Measurements from ENCODE around the gene PIK3R1.

PIK3R1 gene

DNA sequence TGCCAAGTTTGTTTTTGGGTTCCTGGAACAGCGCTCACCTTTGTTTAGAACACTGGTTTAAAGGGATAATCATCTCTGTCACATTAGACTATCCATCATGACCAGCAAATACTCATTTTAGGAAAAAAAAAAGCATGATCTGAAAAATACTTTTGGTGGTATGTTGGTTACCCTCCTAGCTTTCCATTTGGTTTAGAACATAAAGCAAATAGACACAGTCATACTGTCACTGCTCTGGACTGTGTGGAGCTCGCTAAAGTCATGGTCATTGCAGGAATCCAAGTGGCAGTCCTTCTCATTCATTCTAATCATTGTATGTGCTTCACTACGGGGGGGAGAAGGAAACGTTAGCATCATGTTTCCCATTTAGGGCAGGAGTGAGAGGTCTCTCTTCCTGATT is 83.5 kb downstream of the PIK3R1 start:
- no peaks in the 10 kb centered on the region for H3K4me1 ChIP-seq (ENCODE audit: control insufficient read depth, insufficient read depth, low read length, poor library complexity, severe bottlenecking)
- peaks cover 59% of the 10 kb centered on the region for H3K36me3 ChIP-seq (ENCODE audit: control insufficient read depth, insufficient read depth, low read length)
- no peak overlapping the region for H3K4me3 ChIP-seq (ENCODE audit: insufficient read depth, low read depth, low read length, poor library complexity, severe bottlenecking)
- DNase-seq = no peak
- no peaks in the 10 kb centered on the region for H3K27me3 ChIP-seq (replicated peaks; ENCODE audit: control insufficient read depth, insufficient read depth, low read length, poor library complexity, severe bottlenecking)
- H3K27ac ChIP-seq (ENCODE audit: insufficient read depth, low read length, poor library complexity, severe bottlenecking) = no peak overlapping the region
- no peaks in the 10 kb centered on the region for H3K9me3 ChIP-seq (ENCODE audit: control insufficient read depth, low read length)

DNA sequence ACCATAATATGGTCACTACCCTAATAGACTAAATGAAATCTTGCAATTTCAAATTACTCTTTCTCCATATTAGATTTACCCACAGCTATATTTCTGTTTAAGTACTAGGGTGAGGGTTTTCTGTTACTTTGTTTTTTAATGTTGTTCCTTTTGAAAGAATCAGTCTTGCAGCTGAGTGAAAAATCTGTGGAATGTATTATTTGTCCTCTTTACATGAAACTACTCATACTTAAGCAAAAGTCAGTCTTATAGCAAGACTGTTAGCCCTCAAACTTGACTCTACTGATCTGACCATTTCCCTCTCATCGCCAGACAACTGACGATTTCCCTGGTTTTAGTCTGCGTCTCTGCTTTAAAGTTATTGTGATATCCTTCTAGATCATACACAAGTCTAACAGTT is 84.0 kb downstream of the PIK3R1 start:
- Histone ChIP-seq H3K4me3 (ENCODE audit: insufficient read depth, low read depth, low read length, poor library complexity, severe bottlenecking) (no peak overlapping the region), H3K27ac (ENCODE audit: insufficient read depth, low read length, poor library complexity, severe bottlenecking) (no peak overlapping the region), H3K9me3 (ENCODE audit: control insufficient read depth, low read length) (no peaks in the 10 kb centered on the region), H3K4me1 (ENCODE audit: control insufficient read depth, insufficient read depth, low read length, poor library complexity, severe bottlenecking) (no peaks in the 10 kb centered on the region), H3K36me3 (ENCODE audit: control insufficient read depth, insufficient read depth, low read length) (peaks cover 55% of the 10 kb centered on the region), H3K27me3 (replicated peaks; ENCODE audit: control insufficient read depth, insufficient read depth, low read length, poor library complexity, severe bottlenecking) (no peaks in the 10 kb centered on the region)
- DNase-seq = no peak

DNA sequence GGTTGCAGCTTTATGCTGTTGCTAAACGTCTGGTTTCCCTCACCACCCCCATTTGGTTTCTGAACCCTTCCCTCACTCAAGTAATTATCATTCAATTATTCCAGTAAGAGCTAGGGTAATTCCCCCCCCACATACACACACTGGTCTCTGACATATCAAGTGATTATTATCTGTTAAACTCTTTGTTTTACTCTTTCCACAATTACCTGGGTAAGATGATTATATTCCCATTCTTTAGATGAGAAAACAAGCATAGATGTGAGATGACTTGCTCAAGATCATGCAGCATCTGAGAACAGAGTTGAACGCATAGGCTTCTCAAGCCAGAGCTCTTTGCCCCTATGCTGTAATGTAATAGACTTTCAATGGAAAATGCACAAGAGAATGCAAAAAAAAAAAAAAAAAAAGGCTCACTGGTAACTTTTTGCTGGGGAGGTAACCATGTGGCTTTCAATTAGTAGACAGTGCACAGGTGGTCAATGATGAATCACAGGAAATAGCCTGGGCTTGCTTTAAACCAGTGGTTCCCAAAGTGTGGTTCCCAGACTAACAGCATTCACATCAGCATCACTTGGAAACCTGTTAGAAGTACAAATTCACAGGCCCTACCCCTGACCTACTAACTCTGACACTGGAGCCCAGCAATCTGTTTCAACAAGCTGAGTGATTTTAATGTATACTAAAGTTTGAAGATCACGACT is 87.6 kb downstream of the PIK3R1 start:
- Histone ChIP-seq H3K36me3 (ENCODE audit: control insufficient read depth, insufficient read depth, low read length) (peaks cover 21% of the 10 kb centered on the region), H3K9me3 (ENCODE audit: control insufficient read depth, low read length) (no peaks in the 10 kb centered on the region), H3K27ac (ENCODE audit: insufficient read depth, low read length, poor library complexity, severe bottlenecking) (no peak overlapping the region), H3K27me3 (replicated peaks; ENCODE audit: control insufficient read depth, insufficient read depth, low read length, poor library complexity, severe bottlenecking) (no peaks in the 10 kb centered on the region), H3K4me1 (ENCODE audit: control insufficient read depth, insufficient read depth, low read length, poor library complexity, severe bottlenecking) (no peaks in the 10 kb centered on the region), H3K4me3 (ENCODE audit: insufficient read depth, low read depth, low read length, poor library complexity, severe bottlenecking) (no peak overlapping the region)
- no peak for DNase-seq

DNA sequence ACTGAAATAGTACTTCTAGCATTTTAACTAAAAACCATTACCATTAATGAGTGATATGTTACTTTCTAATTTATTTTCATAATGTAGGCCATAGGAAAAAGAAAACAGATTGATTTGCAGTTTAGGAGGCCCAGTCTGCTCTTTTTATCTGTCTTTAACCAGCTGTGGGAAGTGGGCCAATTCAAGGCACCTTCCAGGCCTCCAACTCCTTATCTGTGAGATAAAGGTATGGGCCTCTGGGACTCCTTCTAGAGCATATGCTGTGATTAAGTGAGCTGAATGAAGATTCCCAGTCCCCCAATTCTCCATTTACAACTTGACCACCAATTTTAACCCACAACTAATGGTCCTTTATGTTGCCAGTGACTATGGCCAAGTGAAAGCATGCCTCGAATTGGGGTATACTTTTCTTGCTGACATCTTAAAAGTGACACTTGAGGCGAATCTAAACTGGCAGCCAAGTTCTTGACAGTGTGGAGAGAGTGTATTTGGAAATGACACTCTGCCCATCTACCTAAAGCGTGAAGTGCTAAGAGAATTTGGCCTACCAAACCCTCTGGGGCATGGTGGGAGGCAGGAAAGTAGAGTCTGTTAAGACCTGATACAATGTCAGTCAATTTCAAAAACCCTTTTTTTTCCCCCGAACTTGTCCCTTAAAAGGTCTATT is 88.3 kb downstream of the PIK3R1 start:
- Histone ChIP-seq H3K4me1 (ENCODE audit: control insufficient read depth, insufficient read depth, low read length, poor library complexity, severe bottlenecking) (no peaks in the 10 kb centered on the region), H3K27me3 (replicated peaks; ENCODE audit: control insufficient read depth, insufficient read depth, low read length, poor library complexity, severe bottlenecking) (no peaks in the 10 kb centered on the region), H3K9me3 (ENCODE audit: control insufficient read depth, low read length) (no peaks in the 10 kb centered on the region), H3K36me3 (ENCODE audit: control insufficient read depth, insufficient read depth, low read length) (peaks cover 14% of the 10 kb centered on the region), H3K4me3 (ENCODE audit: insufficient read depth, low read depth, low read length, poor library complexity, severe bottlenecking) (no peak overlapping the region), H3K27ac (ENCODE audit: insufficient read depth, low read length, poor library complexity, severe bottlenecking) (no peak overlapping the region)
- no peak for DNase-seq

DNA sequence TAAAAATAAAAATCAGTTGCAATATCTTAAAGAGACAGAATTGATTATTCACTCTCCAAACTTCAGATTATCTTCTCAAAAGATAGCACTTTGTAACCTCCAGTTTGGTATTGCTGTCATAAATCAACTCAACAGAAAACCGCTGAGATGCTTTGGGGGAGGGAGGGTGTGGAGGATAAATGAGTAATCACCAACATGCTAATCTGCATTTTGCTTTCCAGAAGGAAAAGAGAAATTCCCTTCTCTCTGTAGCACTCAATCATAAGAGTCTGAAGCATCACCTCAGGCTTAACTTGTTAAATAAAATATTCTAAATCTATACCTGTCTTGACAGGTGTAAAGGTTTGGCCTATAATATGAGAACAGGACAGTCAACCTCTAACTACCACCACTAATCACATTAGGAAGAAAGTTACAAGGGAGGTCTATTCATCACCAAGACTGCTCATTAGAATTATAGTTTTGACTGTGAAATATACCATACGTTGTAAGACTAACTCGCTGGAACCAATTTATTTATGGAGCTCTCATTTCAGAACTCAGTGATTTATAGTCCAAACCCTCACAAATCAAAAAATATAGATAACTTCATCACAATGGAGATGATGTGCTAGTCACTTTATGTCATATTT is 89.0 kb downstream of the PIK3R1 start:
- Histone ChIP-seq H3K27ac (ENCODE audit: insufficient read depth, low read length, poor library complexity, severe bottlenecking) (no peak overlapping the region), H3K36me3 (ENCODE audit: control insufficient read depth, insufficient read depth, low read length) (peaks cover 7% of the 10 kb centered on the region), H3K9me3 (ENCODE audit: control insufficient read depth, low read length) (no peaks in the 10 kb centered on the region), H3K4me3 (ENCODE audit: insufficient read depth, low read depth, low read length, poor library complexity, severe bottlenecking) (no peak overlapping the region), H3K27me3 (replicated peaks; ENCODE audit: control insufficient read depth, insufficient read depth, low read length, poor library complexity, severe bottlenecking) (no peaks in the 10 kb centered on the region), H3K4me1 (ENCODE audit: control insufficient read depth, insufficient read depth, low read length, poor library complexity, severe bottlenecking) (no peaks in the 10 kb centered on the region)
- DNase-seq = no peak

DNA sequence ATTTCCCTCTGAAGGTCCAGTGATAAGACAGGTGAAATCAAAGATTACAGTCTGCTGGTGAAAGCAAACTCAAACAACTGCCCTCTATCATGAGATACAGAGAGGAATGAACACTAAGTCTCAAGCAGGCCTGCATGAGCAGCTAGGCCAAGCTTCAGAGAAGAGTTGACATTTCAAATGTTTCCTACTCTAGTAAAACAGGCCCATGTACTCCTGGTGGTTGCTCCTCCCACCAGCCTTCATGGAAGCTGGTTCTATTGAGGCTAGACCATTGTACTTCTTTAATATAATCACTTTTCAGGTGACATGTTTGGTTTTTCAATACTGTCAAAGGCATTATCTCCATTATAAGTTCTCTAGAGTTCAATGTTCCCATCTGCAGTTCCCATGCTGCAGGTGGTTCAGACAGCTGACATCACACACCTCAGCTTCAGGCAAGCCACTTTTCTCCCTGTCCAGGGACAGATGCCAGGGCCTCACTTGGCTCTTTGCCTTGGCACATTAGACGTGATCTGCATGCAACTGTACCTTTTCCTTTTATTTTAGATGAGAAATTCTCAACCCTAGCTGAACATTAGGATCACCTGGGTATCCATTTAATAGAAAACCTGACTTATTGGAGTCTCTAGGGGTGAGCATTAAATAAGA is 89.8 kb downstream of the PIK3R1 start:
- Histone ChIP-seq H3K27me3 (replicated peaks; ENCODE audit: control insufficient read depth, insufficient read depth, low read length, poor library complexity, severe bottlenecking) (no peaks in the 10 kb centered on the region), H3K4me1 (ENCODE audit: control insufficient read depth, insufficient read depth, low read length, poor library complexity, severe bottlenecking) (no peaks in the 10 kb centered on the region), H3K9me3 (ENCODE audit: control insufficient read depth, low read length) (no peaks in the 10 kb centered on the region), H3K4me3 (ENCODE audit: insufficient read depth, low read depth, low read length, poor library complexity, severe bottlenecking) (no peak overlapping the region), H3K27ac (ENCODE audit: insufficient read depth, low read length, poor library complexity, severe bottlenecking) (no peak overlapping the region), H3K36me3 (ENCODE audit: control insufficient read depth, insufficient read depth, low read length) (peaks cover 5% of the 10 kb centered on the region)
- no peak for DNase-seq

DNA sequence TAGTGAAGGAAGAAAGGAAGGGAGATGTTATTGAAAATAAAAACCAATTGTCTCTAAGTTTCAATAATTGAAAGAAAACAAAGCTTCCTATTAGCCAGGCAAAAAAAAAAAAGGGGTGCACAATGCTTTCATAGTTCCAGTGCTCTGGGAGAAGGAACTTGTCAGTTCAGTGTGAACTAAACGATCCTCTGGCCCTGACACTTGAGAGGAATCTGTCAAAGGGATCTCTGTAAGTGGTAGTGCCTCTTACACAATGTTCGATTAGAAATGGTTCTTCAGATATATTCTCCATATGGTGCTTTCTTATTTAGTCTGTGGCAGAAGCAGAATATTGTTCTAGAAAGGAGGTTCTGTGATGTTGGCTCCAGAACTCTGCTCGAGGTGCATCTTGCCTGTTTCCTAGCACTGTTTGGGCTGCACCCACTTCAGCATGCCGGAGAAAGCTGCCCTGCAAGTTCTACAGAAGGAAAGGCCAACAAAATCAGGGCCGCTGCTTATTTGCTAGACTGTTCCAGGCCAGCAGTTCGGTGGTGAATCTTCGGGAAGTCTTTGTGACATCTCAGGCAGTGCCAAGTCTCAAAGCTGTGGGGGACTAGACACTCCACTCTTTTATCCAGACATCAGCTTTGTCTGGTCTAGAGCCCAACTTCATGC is 90.9 kb downstream of the PIK3R1 start:
- Histone ChIP-seq H3K9me3 (ENCODE audit: control insufficient read depth, low read length) (no peaks in the 10 kb centered on the region), H3K27me3 (replicated peaks; ENCODE audit: control insufficient read depth, insufficient read depth, low read length, poor library complexity, severe bottlenecking) (no peaks in the 10 kb centered on the region), H3K27ac (ENCODE audit: insufficient read depth, low read length, poor library complexity, severe bottlenecking) (no peak overlapping the region), H3K4me3 (ENCODE audit: insufficient read depth, low read depth, low read length, poor library complexity, severe bottlenecking) (no peak overlapping the region), H3K4me1 (ENCODE audit: control insufficient read depth, insufficient read depth, low read length, poor library complexity, severe bottlenecking) (no peaks in the 10 kb centered on the region), H3K36me3 (ENCODE audit: control insufficient read depth, insufficient read depth, low read length) (peaks cover 4% of the 10 kb centered on the region)
- no peak for DNase-seq

DNA sequence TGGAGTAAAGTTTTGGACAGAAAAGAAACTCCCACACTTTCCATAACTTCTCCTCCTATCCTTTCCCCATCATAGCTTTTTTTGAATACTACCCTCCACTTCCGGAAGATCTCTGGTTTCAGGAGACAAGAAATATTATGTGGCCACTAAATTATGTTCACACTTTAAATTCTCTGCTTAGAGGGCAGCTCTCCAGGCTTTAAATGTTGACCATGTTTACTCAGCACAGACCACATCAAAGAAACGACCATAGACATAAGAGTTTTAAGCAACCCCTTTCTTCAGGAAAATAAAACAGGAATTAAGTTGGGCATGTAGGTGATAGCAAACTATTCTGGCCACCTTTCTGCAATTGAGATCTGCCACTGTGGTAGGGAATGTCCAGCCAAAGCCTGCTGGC is 97.8 kb downstream of the PIK3R1 start:
- Histone ChIP-seq H3K27me3 (replicated peaks; ENCODE audit: control insufficient read depth, insufficient read depth, low read length, poor library complexity, severe bottlenecking) (no peaks in the 10 kb centered on the region), H3K36me3 (ENCODE audit: control insufficient read depth, insufficient read depth, low read length) (no peaks in the 10 kb centered on the region), H3K9me3 (ENCODE audit: control insufficient read depth, low read length) (no peaks in the 10 kb centered on the region), H3K4me1 (ENCODE audit: control insufficient read depth, insufficient read depth, low read length, poor library complexity, severe bottlenecking) (peaks cover 7% of the 10 kb centered on the region), H3K27ac (ENCODE audit: insufficient read depth, low read length, poor library complexity, severe bottlenecking) (no peak overlapping the region), H3K4me3 (ENCODE audit: insufficient read depth, low read depth, low read length, poor library complexity, severe bottlenecking) (no peak overlapping the region)
- no peak for DNase-seq

DNA sequence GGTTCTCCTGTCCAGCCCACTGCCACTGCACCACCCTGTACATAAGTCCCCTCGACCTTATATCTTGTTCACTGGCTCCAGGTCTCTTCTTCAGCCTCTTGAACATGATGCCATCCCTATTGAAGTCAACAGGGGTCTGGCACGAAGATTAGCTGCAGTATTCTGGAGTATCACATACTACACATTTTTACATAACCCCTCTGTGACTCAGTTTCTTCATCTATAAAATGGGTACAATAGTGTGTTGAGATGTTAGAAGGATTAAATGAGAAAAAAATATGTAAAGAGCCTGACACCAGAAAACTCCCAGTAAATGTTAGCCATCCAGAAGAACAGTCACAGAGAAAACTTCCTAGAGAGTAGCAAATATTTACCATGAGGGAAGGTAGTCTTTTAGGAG is 98.9 kb downstream of the PIK3R1 start:
- DNase-seq = no peak
- H3K27ac ChIP-seq (ENCODE audit: insufficient read depth, low read length, poor library complexity, severe bottlenecking) = no peak overlapping the region
- H3K36me3 ChIP-seq (ENCODE audit: control insufficient read depth, insufficient read depth, low read length) = no peaks in the 10 kb centered on the region
- H3K4me1 ChIP-seq (ENCODE audit: control insufficient read depth, insufficient read depth, low read length, poor library complexity, severe bottlenecking) = peaks cover 7% of the 10 kb centered on the region
- no peaks in the 10 kb centered on the region for H3K27me3 ChIP-seq (replicated peaks; ENCODE audit: control insufficient read depth, insufficient read depth, low read length, poor library complexity, severe bottlenecking)
- no peaks in the 10 kb centered on the region for H3K9me3 ChIP-seq (ENCODE audit: control insufficient read depth, low read length)
- H3K4me3 ChIP-seq (ENCODE audit: insufficient read depth, low read depth, low read length, poor library complexity, severe bottlenecking) = no peak overlapping the region
